HG03135 (cell line): Measurements from ENCODE around the gene CSHL1.
"Not testable (repeated sequence)": the region's sequence is repeated elsewhere in the genome, so short reads cannot be mapped to it uniquely, and the experiment has no call there.

Experiments
- ATAC-seq: cut with Tn5 transposase; IDR thresholded peaks from one replicate; pipeline ENCODE4 v1.9.1; 2021; ENCODE audit warnings: mild to moderate bottlenecking, moderate library complexity; ENCODE audit not compliant: unreplicated experiment

Gene CSHL1

GRCh38 chr17:63920050-63920449 lies 9.0 kb upstream of the CSHL1 start:
- ATAC-seq = not testable (repeated sequence)

GRCh38 chr17:63919311-63919723 lies 8.3 kb upstream of the CSHL1 start:
- ATAC-seq = no peak

GRCh38 chr17:63918789-63919305 lies 7.8 kb upstream of the CSHL1 start, which contains the start of gene GH1:
TSS of gene GH1 (minus strand) at chr17:63918839. CDS start at chr17:63918776, 63 bp downstream.
- not testable (repeated sequence) for ATAC-seq

GRCh38 chr17:63918305-63918704 lies 7.2 kb upstream of the CSHL1 start:
- no peak for ATAC-seq

- no peak for ATAC-seq
These were observed 6.6 kb upstream of the CSHL1 start for GRCh38 chr17:63917646-63918045.

- not testable (repeated sequence) for ATAC-seq
These were observed 6.1 kb upstream of the CSHL1 start for GRCh38 chr17:63917206-63917605.

- no peak for ATAC-seq
These were observed 5.6 kb upstream of the CSHL1 start for GRCh38 chr17:63916566-63917185.

GRCh38 chr17:63915753-63916152 lies 4.7 kb upstream of the CSHL1 start:
- not testable (repeated sequence) for ATAC-seq

- ATAC-seq = no peak
These were observed 3.4 kb upstream of the CSHL1 start for GRCh38 chr17:63914471-63914870.

GRCh38 chr17:63911657-63912100 lies 621 bp upstream of the CSHL1 start:
- ATAC-seq = no peak

- no peak for ATAC-seq
These were observed 962 bp downstream of the CSHL1 start for GRCh38 chr17:63910096-63910495.

GRCh38 chr17:63909586-63909985 lies 1.5 kb downstream of the CSHL1 start:
- not testable (repeated sequence) for ATAC-seq

- ATAC-seq = not testable (repeated sequence)
These were observed 3.8 kb downstream of the CSHL1 start for GRCh38 chr17:63907161-63907778.

GRCh38 chr17:63904796-63905195 lies 6.3 kb downstream of the CSHL1 start:
- ATAC-seq = not testable (repeated sequence)

- not testable (repeated sequence) for ATAC-seq
These were observed 7.3 kb downstream of the CSHL1 start for GRCh38 chr17:63903787-63904201.

- not testable (repeated sequence) for ATAC-seq
These were observed 9.1 kb downstream of the CSHL1 start for GRCh38 chr17:63901971-63902370.

- ATAC-seq = not testable (repeated sequence)
These were observed 11.9 kb downstream of the CSHL1 start for GRCh38 chr17:63898899-63899798.

- ATAC-seq = not testable (repeated sequence)
These were observed 14.3 kb downstream of the CSHL1 start, which contains the start of gene CSH1 for GRCh38 chr17:63896524-63897354. TSS of gene CSH1 (minus strand) at chr17:63896574. CDS start at chr17:63896511, 63 bp downstream.

GRCh38 chr17:63894821-63895220 lies 16.2 kb downstream of the CSHL1 start:
- ATAC-seq = not testable (repeated sequence)

GRCh38 chr17:63894021-63894420 lies 17.0 kb downstream of the CSHL1 start:
- not testable (repeated sequence) for ATAC-seq
